Stimulated activated CD8-positive, alpha-beta memory T cell treated with anti-CD3 and anti-CD28 coated beads, Interleukin-15, amount 100 ng/mL, for 48 hours (primary cell): ENCODE results near the gene EEF1AKMT3.
A peak's percentile ranks its signal among the peaks of the same experiment; 100 is the strongest.

Experiments used
- DNase-seq, 2 donors: peaks; one replicate each; pipeline ENCODE4 v3.0.0-alpha.2; 2020; ENCODE audit warnings: low read depth in 2 of 2

The EEF1AKMT3 gene

GRCh38 chr12:57782608-57783465 is 10.4 kb downstream of the EEF1AKMT3 start, which contains the start of gene TSFM:
Gene TSFM, plus strand, starts transcription at chr12:57782787. Its CDS starts 15 bp downstream, at chr12:57782802.
- peak; percentile 88 to 91 for DNase-seq

- no peak for DNase-seq
Observed at GRCh38 chr12:57783466-57783801, 11.0 kb downstream of the EEF1AKMT3 start.

GRCh38 chr12:57783861-57784260 is 11.4 kb downstream of the EEF1AKMT3 start:
- DNase-seq: no peak

- no peak for DNase-seq
Observed at GRCh38 chr12:57793920-57794319, 21.5 kb downstream of the EEF1AKMT3 start.

- no peak for DNase-seq
Observed at GRCh38 chr12:57795354-57795753, 22.9 kb downstream of the EEF1AKMT3 start.

GRCh38 chr12:57796996-57797395 is 24.6 kb downstream of the EEF1AKMT3 start:
- no peak for DNase-seq

- no peak for DNase-seq
Observed at GRCh38 chr12:57797933-57798332, 25.5 kb downstream of the EEF1AKMT3 start.

- no peak for DNase-seq
Observed at GRCh38 chr12:57800965-57801364, 28.6 kb downstream of the EEF1AKMT3 start.

GRCh38 chr12:57802607-57803006 is 30.2 kb downstream of the EEF1AKMT3 start:
- DNase-seq: no peak

- no peak for DNase-seq
Observed at GRCh38 chr12:57803319-57803893, 31.0 kb downstream of the EEF1AKMT3 start.

GRCh38 chr12:57806677-57807076 is 34.3 kb downstream of the EEF1AKMT3 start:
- DNase-seq: no peak

- no peak for DNase-seq
Observed at GRCh38 chr12:57807285-57807684, 34.9 kb downstream of the EEF1AKMT3 start.

- no peak for DNase-seq
Observed at GRCh38 chr12:57808351-57808750, 35.9 kb downstream of the EEF1AKMT3 start.

- DNase-seq: no peak
Observed at GRCh38 chr12:57809425-57809824, 37.0 kb downstream of the EEF1AKMT3 start.

GRCh38 chr12:57810450-57810849 is 38.0 kb downstream of the EEF1AKMT3 start:
- no peak for DNase-seq

GRCh38 chr12:57811028-57811755 is 38.8 kb downstream of the EEF1AKMT3 start:
- no peak for DNase-seq

GRCh38 chr12:57813111-57813970 is 40.9 kb downstream of the EEF1AKMT3 start:
- no peak for DNase-seq

- no peak for DNase-seq
Observed at GRCh38 chr12:57813971-57814772, 41.8 kb downstream of the EEF1AKMT3 start.

- DNase-seq: no peak
Observed at GRCh38 chr12:57815177-57816000, 43.0 kb downstream of the EEF1AKMT3 start.
